Mesenchymal stem cell (in vitro differentiated cells and primary cell): ENCODE data around the gene NHLRC4.

Source experiments
- DNase-seq: peaks from one replicate; pipeline ENCODE4 v3.0.0-alpha.2; 2013
- H2AFZ ChIP-seq: one replicate; pipeline ENCODE4 v1.6.1; 2013; ENCODE audit warnings: low read depth, mild to moderate bottlenecking, control low read depth, inconsistent platforms, low read length, moderate library complexity
- H2AK5ac ChIP-seq: 2 replicates; pipeline ENCODE4 v1.6.1; 2013; ENCODE audit warnings: low read length, moderate library complexity, mild to moderate bottlenecking, inconsistent platforms; ENCODE audit not compliant: severe bottlenecking
- H2BK120ac ChIP-seq: one replicate; pipeline ENCODE4 v1.6.1; 2013; ENCODE audit warnings: low read depth, mild to moderate bottlenecking, inconsistent platforms, low read length, moderate library complexity
- H2BK12ac ChIP-seq, 2 experiments: one replicate each; pipeline ENCODE4 v1.6.1; 2013; ENCODE audit warnings: inconsistent platforms in 2 of 2, low read length in 2 of 2, mild to moderate bottlenecking in 2 of 2, moderate library complexity in 2 of 2, control low read depth in 1 of 2
- H2BK15ac ChIP-seq: one replicate; pipeline ENCODE4 v1.6.1; 2013; ENCODE audit warnings: mild to moderate bottlenecking, low read depth, inconsistent platforms; ENCODE audit not compliant: poor library complexity, severe bottlenecking
- H2BK5ac ChIP-seq: 2 replicates; pipeline ENCODE4 v1.6.1; 2013; ENCODE audit warnings: low read depth, mild to moderate bottlenecking, low read length, control low read depth, inconsistent platforms; ENCODE audit not compliant: poor library complexity, severe bottlenecking
- H3K14ac ChIP-seq, 2 experiments: one replicate each; pipeline ENCODE4 v1.6.1; 2013; ENCODE audit warnings: inconsistent platforms in 2 of 2, low read length in 2 of 2, control low read depth in 1 of 2, mild to moderate bottlenecking in 1 of 2, moderate library complexity in 1 of 2
- H3K18ac ChIP-seq, 2 experiments: one replicate each; pipeline ENCODE4 v1.6.1; 2013; ENCODE audit warnings: inconsistent platforms in 2 of 2, low read length in 2 of 2, control low read depth in 1 of 2, low read depth in 1 of 2, mild to moderate bottlenecking in 1 of 2
- H3K23ac ChIP-seq, 2 experiments: one replicate each; pipeline ENCODE4 v1.6.1; 2013; ENCODE audit warnings: inconsistent platforms in 2 of 2, low read length in 2 of 2, mild to moderate bottlenecking in 2 of 2, moderate library complexity in 2 of 2, control low read depth in 1 of 2
- H3K27ac ChIP-seq: 2 replicates; pipeline ENCODE4 v1.5.1; 2013; ENCODE audit warnings: mild to moderate bottlenecking, moderate library complexity, low read length, control low read depth, inconsistent platforms; ENCODE audit not compliant: poor library complexity, severe bottlenecking
- H3K27me3 ChIP-seq, 2 experiments: 2 replicates each; pipeline versions ENCODE4 v1.6.1 to v1.7.0; 2013; ENCODE audit warnings: low read length in 2 of 2, mild to moderate bottlenecking in 2 of 2, moderate library complexity in 2 of 2, control low read depth in 1 of 2, inconsistent platforms in 1 of 2; ENCODE audit not compliant: control insufficient read depth in 1 of 2, insufficient read depth in 1 of 2
- H3K36me3 ChIP-seq, 2 experiments: 2 replicates each; pipeline versions ENCODE4 v1.6.1 to v1.7.0; 2013; ENCODE audit warnings: low read length in 2 of 2, control low read depth in 1 of 2, inconsistent platforms in 1 of 2, low read depth in 1 of 2, mild to moderate bottlenecking in 1 of 2; ENCODE audit not compliant: insufficient read depth in 2 of 2, control insufficient read depth in 1 of 2
- H3K4ac ChIP-seq, 2 experiments: one replicate each; pipeline ENCODE4 v1.6.1; 2013; ENCODE audit warnings: inconsistent platforms in 2 of 2, low read length in 2 of 2, mild to moderate bottlenecking in 2 of 2, moderate library complexity in 2 of 2, control low read depth in 1 of 2, low read depth in 1 of 2
- H3K4me1 ChIP-seq: 2 replicates; pipeline ENCODE4 v1.6.1; 2013; ENCODE audit warnings: low read depth, low read length, control low read depth; ENCODE audit not compliant: control insufficient read depth, insufficient read depth
- H3K4me2 ChIP-seq: 2 replicates; pipeline ENCODE4 v1.6.1; 2013; ENCODE audit warnings: low read length, mild to moderate bottlenecking, inconsistent platforms; ENCODE audit not compliant: poor library complexity, severe bottlenecking
- H3K4me3 ChIP-seq, 2 experiments: 2 replicates each; pipeline versions ENCODE4 v1.5.1 to v1.7.0; 2013; ENCODE audit warnings: low read length in 2 of 2, mild to moderate bottlenecking in 2 of 2, control low read depth in 1 of 2, low read depth in 1 of 2; ENCODE audit not compliant: insufficient read depth in 1 of 2
- H3K79me1 ChIP-seq: replicated peaks from 2 replicates; pipeline ENCODE4 v1.6.1; 2013; ENCODE audit warnings: mild to moderate bottlenecking, control low read depth, low read length, inconsistent platforms; ENCODE audit not compliant: poor library complexity, severe bottlenecking
- H3K9ac ChIP-seq: 2 replicates; pipeline ENCODE4 v1.7.0; 2013; ENCODE audit warnings: mild to moderate bottlenecking, low read length, moderate library complexity
- H3K9me3 ChIP-seq: 2 replicates; pipeline ENCODE4 v1.7.0; 2013; ENCODE audit warnings: mild to moderate bottlenecking, low read length; ENCODE audit not compliant: control insufficient read depth
- H4K8ac ChIP-seq: one replicate; pipeline ENCODE4 v1.6.1; 2013; ENCODE audit warnings: inconsistent platforms, mild to moderate bottlenecking, low read length, moderate library complexity
- H4K91ac ChIP-seq: one replicate; pipeline ENCODE4 v1.6.1; 2013; ENCODE audit warnings: mild to moderate bottlenecking, low read length, inconsistent platforms
- WGBS: methylation state at CpG from one replicate; pipeline ENCODE4 v1.1.7; 2013; ENCODE audit warnings: mixed read lengths; 5-methylcytosine and 5-hydroxymethylcytosine counted together

The NHLRC4 gene

GRCh38 chr16:560701-561412 is 5.9 kb upstream of the NHLRC4 start:
- WGBS = 55% methylated on average over 28 of the region's 54 CpGs
- Histone ChIP-seq H4K8ac (no peak overlapping the region), H3K27me3 (peaks cover 38 to 46% of the 10 kb centered on the region in 2 experiments), H2BK12ac (no peak overlapping the region), H3K36me3 (peaks cover 0 to 4% of the 10 kb centered on the region in 2 experiments), H3K4ac (no peak overlapping the region), H3K4me1 (peaks cover 35% of the 10 kb centered on the region), H3K27ac (no peak overlapping the region), H3K9me3 (no peaks in the 10 kb centered on the region), H2BK15ac (no peak overlapping the region), H3K4me2 (no peak overlapping the region), H3K79me1 (no peaks in the 10 kb centered on the region), H2BK5ac (no peak overlapping the region), H4K91ac (no peak overlapping the region), H3K23ac (peak overlapping the region in 1 of 2 experiments; percentile 78), H3K18ac (no peak overlapping the region), H3K14ac (no peak overlapping the region), H3K9ac (no peak overlapping the region), H2AK5ac (no peak overlapping the region), H2AFZ (no peak overlapping the region), H2BK120ac (no peak overlapping the region), H3K4me3 (no peak overlapping the region)
- DNase-seq = no peak

GRCh38 chr16:561413-561794 is 5.4 kb upstream of the NHLRC4 start:
- no peak overlapping the region for H3K4me2 ChIP-seq
- peaks cover 0 to 4% of the 10 kb centered on the region in 2 experiments for H3K36me3 ChIP-seq
- 72% methylated on average over 13 of the region's 15 CpGs for WGBS

GRCh38 chr16:561957-562938 is 4.6 kb upstream of the NHLRC4 start:
- H3K4ac ChIP-seq = no peak overlapping the region
- H2AFZ ChIP-seq = no peak overlapping the region
- peak overlapping the region; percentile 70 for H4K91ac ChIP-seq
- H4K8ac ChIP-seq = no peak overlapping the region
- H2BK120ac ChIP-seq = no peak overlapping the region
- peaks cover 48% of the 10 kb centered on the region for H3K4me1 ChIP-seq
- DNase-seq = no peak
- H3K23ac ChIP-seq = no peak overlapping the region
- H2BK12ac ChIP-seq = no peak overlapping the region
- H3K9me3 ChIP-seq = no peaks in the 10 kb centered on the region
- no peak overlapping the region for H2BK5ac ChIP-seq
- H2BK15ac ChIP-seq = no peak overlapping the region
- no peak overlapping the region for H3K4me3 ChIP-seq
- peak overlapping the region in 1 of 2 experiments; percentile 68 for H3K14ac ChIP-seq
- H2AK5ac ChIP-seq = no peak overlapping the region
- H3K9ac ChIP-seq = no peak overlapping the region
- no peak overlapping the region for H3K18ac ChIP-seq
- peaks cover 0 to 4% of the 10 kb centered on the region in 2 experiments for H3K36me3 ChIP-seq
- H3K4me2 ChIP-seq = no peak overlapping the region
- H3K27me3 ChIP-seq = peaks cover 38 to 45% of the 10 kb centered on the region in 2 experiments
- no peaks in the 10 kb centered on the region for H3K79me1 ChIP-seq
- 91% methylated on average over 43 of the region's 43 CpGs for WGBS
- no peak overlapping the region for H3K27ac ChIP-seq

More at GRCh38 chr16:561413-561794, 5.4 kb upstream of the NHLRC4 start:
- H3K27ac ChIP-seq = no peak overlapping the region
- H3K14ac ChIP-seq = no peak overlapping the region
- no peak overlapping the region for H3K18ac ChIP-seq
- no peak overlapping the region for H3K9ac ChIP-seq
- no peak overlapping the region for H3K23ac ChIP-seq
- H4K8ac ChIP-seq = no peak overlapping the region
- H4K91ac ChIP-seq = no peak overlapping the region
- DNase-seq = no peak
- H2BK12ac ChIP-seq = no peak overlapping the region
- H2BK120ac ChIP-seq = no peak overlapping the region
- H3K4me1 ChIP-seq = peaks cover 40% of the 10 kb centered on the region
- no peak overlapping the region for H3K4me3 ChIP-seq
- H3K79me1 ChIP-seq = no peaks in the 10 kb centered on the region
- no peaks in the 10 kb centered on the region for H3K9me3 ChIP-seq
- no peak overlapping the region for H2AFZ ChIP-seq
- no peak overlapping the region for H2BK5ac ChIP-seq
- peaks cover 38 to 46% of the 10 kb centered on the region in 2 experiments for H3K27me3 ChIP-seq
- H2BK15ac ChIP-seq = no peak overlapping the region
- no peak overlapping the region for H3K4ac ChIP-seq
- no peak overlapping the region for H2AK5ac ChIP-seq

GRCh38 chr16:563072-563644 is 3.6 kb upstream of the NHLRC4 start:
- Histone ChIP-seq H2BK5ac (no peak overlapping the region), H3K9me3 (no peaks in the 10 kb centered on the region), H3K9ac (no peak overlapping the region), H3K14ac (no peak overlapping the region), H2BK15ac (peak overlapping the region; percentile 17), H2AFZ (no peak overlapping the region), H4K91ac (no peak overlapping the region), H3K27me3 (peaks cover 32 to 38% of the 10 kb centered on the region in 2 experiments), H3K36me3 (no peaks in the 10 kb centered on the region), H4K8ac (no peak overlapping the region), H2BK120ac (no peak overlapping the region), H3K4me3 (no peak overlapping the region), H3K4me2 (no peak overlapping the region), H3K23ac (no peak overlapping the region), H2AK5ac (no peak overlapping the region), H2BK12ac (no peak overlapping the region), H3K4ac (no peak overlapping the region), H3K18ac (no peak overlapping the region), H3K4me1 (peaks cover 57% of the 10 kb centered on the region), H3K27ac (no peak overlapping the region), H3K79me1 (no peaks in the 10 kb centered on the region)
- no peak for DNase-seq
- WGBS = 94% methylated on average over 30 of the region's 30 CpGs
